Muscle of leg (tissue), 16 donors: Measurements from ENCODE around the gene KCNK4. TPM values are rescaled to one million over a fixed set of nuclear protein-coding genes. Genes with fewer than 3 reads are reported as not detected.
"Not testable (repeated sequence)": the region's sequence is repeated elsewhere in the genome, so short reads cannot be mapped to it uniquely, and the experiment has no call there.

Experiments
- DNase-seq: peaks from one replicate; pipeline ENCODE4 v3.0.0; 2013
- H3K27ac ChIP-seq: one replicate; pipeline ENCODE4 v1.5.1; 2013; ENCODE audit warnings: mild to moderate bottlenecking, low read length, control low read depth
- H3K27me3 ChIP-seq: one replicate; pipeline ENCODE4 v1.6.1; 2013; ENCODE audit warnings: low read length; ENCODE audit not compliant: control insufficient read depth, insufficient read depth
- H3K36me3 ChIP-seq: one replicate; pipeline ENCODE4 v1.6.1; 2013; ENCODE audit warnings: low read length; ENCODE audit not compliant: control insufficient read depth, insufficient read depth
- H3K4me1 ChIP-seq: one replicate; pipeline ENCODE4 v1.6.1; 2013; ENCODE audit warnings: low read length; ENCODE audit not compliant: control insufficient read depth, insufficient read depth
- H3K4me3 ChIP-seq: one replicate; pipeline ENCODE4 v1.5.1; 2013; ENCODE audit warnings: low read length, control low read depth
- H3K9me3 ChIP-seq: replicated peaks from 2 replicates; pipeline ENCODE4 v1.6.1; 2013; ENCODE audit warnings: low read depth, low read length; ENCODE audit not compliant: control insufficient read depth
- WGBS: methylation state at CpG from one replicate; pipeline ENCODE4 v1.1.5; 2013; ENCODE audit warnings: missing lambda C conversion rate; ENCODE audit not compliant: insufficient coverage; 5-methylcytosine and 5-hydroxymethylcytosine counted together
- long read RNA-seq, 11 donors: transcript quantifications; one replicate each; lab custom pipeline, GENCODE V29; 2026
- polyA plus RNA-seq, 8 donors: library from polyadenylated mRNA; unstranded; fragments of 120-200 nt; gene quantifications; one replicate each; pipeline versions ENCODE4 v1.2.1 to v1.2.3, GENCODE V29; 2013; ENCODE audit warnings: inconsistent platforms in 1 of 8, low replicate concordance in 1 of 8; ENCODE audit not compliant: insufficient read length in 8 of 8, insufficient read depth in 1 of 8
- total RNA-seq: library from RNA; stranded (reverse); fragments of 120-200 nt; gene quantifications from one replicate; pipeline ENCODE4 v1.2.4, GENCODE V29; 2013

The KCNK4 gene
- total RNA-seq (0.13 TPM), polyA plus RNA-seq (under 1 TPM in 1 of 8 donors, not detected in 7; 0.08 TPM)
- long read RNA-seq, donor 1, result 0 reads
- long read RNA-seq, donor 2, result 0 reads
- long read RNA-seq, donor 3, result 0 reads
- long read RNA-seq, donor 4, result 0 reads
- long read RNA-seq, donor 5, result 0 reads
- long read RNA-seq, donor 6, result 0 reads
- long read RNA-seq, donor 7, result 0 reads
- long read RNA-seq, donor 8, result 0 reads
- long read RNA-seq, donor 9, result 0 reads
- long read RNA-seq, donor 10, result 0 reads
- long read RNA-seq, donor 11, result 0 reads

DNA sequence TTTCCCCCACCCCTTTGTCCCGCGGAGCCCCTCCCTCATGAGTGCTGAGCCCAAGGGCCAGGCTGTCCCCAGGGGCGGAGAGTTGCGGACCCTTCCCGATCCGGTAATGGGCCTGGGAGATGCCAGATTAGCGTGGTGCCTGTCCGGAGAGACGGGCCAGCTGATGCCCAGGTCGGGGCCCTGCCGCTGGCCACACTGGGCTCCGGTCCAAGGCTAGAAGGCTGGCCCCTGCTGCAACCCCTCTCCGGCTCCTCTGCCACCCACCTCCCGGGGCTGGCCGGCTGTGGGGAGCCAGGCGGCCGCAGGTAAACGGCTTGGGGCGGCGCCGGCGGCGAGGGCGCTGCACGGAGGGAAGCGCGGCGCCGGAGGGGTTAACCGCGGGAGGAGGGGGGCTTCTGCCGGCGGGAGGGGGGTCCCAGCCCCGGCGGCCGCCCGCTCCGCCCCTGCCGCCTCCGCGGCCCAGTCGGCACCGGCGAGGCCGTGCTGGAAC lies at the start of gene KCNK4:
KCNK4 (plus strand) TSS at position 41 of the 490 bp plus-strand sequence. CDS start 1,717 bp downstream, outside the sequence.
- peaks cover 18% of the 10 kb centered on the region for H3K4me1 ChIP-seq
- peaks cover 7% of the 10 kb centered on the region for H3K36me3 ChIP-seq
- H3K9me3 ChIP-seq, result no peaks in the 10 kb centered on the region
- DNase-seq, result no peak
- no peak within 1 kb of the TSS for H3K27ac ChIP-seq
- 1% methylated on average over 44 of the region's 45 CpGs for WGBS
- H3K4me3 ChIP-seq, result no peak within 1 kb of the TSS
- H3K27me3 ChIP-seq, result peaks cover 67% of the 10 kb centered on the region

DNA sequence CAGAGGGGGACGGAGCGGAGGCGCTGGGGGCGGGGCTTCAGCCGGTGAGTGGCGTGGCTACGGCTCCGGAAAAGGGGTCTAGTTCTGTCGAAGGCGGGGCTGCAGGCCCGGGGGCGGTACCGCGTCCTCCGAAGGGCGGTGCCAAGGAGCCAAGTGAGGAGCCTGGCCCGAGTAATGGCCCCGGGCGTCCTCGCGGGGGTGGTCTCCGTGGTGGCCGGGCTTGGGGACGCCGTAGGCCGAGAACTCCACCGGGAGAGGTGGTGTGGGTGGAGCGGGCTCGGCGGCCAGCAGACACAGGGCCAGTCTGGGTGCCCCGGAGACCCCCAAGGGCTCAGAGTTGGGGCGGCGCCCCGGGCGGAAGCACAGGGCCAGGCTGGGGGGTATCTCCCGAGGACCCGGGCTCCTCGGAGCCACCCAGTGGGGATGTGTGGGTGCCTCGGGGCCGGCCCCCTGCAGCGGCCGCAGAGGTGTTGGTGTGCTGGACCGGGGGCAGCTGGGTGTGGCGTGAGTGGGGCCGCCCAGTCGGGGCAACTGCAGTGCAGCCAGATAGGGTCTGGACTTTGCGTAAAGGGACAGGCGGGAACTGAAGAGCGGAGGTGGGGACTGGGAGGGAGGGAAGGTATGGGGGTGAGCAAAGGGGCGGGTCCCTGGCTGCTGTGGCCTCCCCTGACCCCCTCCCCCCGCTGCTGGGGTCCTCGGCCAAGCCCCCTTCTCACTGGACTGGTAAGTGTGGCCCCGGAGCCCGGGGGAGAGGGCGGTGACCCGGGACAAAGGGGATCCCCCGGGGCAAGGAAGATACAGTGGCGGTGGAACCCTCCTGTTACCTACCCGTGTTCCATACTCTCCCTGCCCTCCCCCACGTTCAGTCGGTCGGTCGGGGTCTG lies 49.4 kb upstream of the KCNK4 start:
- Histone ChIP-seq H3K9me3 (no peaks in the 10 kb centered on the region), H3K27ac (peak overlapping the region; percentile 100), H3K36me3 (peaks cover 47% of the 10 kb centered on the region), H3K4me1 (peaks cover 65% of the 10 kb centered on the region), H3K27me3 (no peaks in the 10 kb centered on the region), H3K4me3 (peak overlapping the region; percentile 86)
- peak; percentile 80 for DNase-seq
- under 1% methylated on average over 53 of the region's 63 CpGs for WGBS

DNA sequence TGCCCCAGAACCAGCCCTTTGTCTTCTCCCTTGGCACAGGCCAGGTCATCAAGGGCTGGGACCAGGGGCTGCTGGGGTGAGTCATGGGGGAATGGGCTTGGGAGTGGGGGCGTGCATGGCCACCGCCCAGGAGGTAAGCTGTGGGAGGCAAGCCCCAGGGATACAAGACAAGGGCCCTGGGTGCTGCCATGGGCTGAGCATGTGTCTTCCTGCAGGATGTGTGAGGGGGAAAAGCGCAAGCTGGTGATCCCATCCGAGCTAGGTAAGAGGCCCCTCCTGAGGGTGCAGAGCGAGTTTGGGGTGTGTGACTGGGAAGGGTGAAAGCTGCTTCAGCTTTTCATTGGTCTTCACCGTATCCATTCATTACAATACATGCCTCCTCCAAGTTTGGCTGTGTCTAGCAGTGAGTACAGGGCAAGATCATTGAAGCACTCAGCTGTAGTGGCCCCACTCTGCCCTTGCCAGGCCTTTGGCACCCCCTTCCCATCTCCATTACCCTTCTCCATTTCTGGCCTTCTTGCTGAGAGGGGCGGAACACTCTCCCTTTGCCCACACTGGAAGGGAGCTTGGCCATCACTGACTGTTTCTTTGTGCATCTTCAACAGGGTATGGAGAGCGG lies 47.8 kb upstream of the KCNK4 start:
- WGBS, result 89% methylated on average over 4 of the region's 8 CpGs
- DNase-seq, result no peak
- Histone ChIP-seq H3K27ac (no peak overlapping the region), H3K4me3 (no peak overlapping the region), H3K27me3 (no peaks in the 10 kb centered on the region), H3K4me1 (peaks cover 70% of the 10 kb centered on the region), H3K36me3 (peaks cover 35% of the 10 kb centered on the region), H3K9me3 (no peaks in the 10 kb centered on the region)

DNA sequence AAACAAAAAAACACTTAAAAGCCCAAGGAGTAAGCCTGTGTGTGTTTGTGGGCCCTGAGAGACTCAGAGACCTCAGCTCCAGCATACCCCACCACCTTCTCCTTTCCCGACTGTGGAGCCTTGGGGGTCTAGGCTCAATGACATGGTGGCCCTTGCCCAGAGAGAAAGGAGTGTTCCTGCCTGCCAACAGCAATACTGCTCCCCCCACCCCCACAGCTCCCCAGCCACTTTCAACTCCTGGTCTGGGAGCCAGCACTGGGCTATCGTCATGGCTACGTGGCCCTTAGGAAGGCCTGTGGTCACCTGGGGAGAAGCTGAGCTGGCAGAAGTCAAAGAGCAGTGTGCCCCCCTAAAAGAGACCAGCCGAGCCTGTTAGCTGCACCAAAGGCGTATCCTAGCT lies 47.0 kb upstream of the KCNK4 start:
- H3K36me3 ChIP-seq, result peaks cover 28% of the 10 kb centered on the region
- no peak for DNase-seq
- no peaks in the 10 kb centered on the region for H3K9me3 ChIP-seq
- H3K27me3 ChIP-seq, result no peaks in the 10 kb centered on the region
- 58% methylated on average over 2 of the region's 5 CpGs for WGBS
- H3K4me1 ChIP-seq, result peaks cover 67% of the 10 kb centered on the region
- no peak overlapping the region for H3K4me3 ChIP-seq
- no peak overlapping the region for H3K27ac ChIP-seq

DNA sequence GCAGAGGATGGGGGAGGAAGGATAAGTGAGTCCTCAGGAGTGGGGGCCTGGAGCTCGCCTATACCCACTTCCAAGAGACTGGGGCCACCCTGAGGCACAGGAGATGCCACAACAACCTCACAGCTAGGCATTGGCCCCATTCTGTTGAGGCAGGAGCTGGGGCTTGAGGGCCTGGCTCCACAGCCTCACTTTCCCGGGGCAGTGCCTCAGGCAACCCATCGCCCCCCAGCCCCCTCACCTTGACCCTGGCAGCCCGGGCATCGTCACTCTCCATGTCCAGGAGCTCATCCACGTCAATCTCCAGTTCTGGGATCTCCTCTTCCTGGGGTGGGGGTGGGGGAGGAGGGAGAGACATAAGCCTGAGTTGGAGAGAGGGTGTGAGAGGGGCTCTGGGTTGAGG lies 46.1 kb upstream of the KCNK4 start:
- no peaks in the 10 kb centered on the region for H3K27me3 ChIP-seq
- H3K36me3 ChIP-seq, result peaks cover 24% of the 10 kb centered on the region
- H3K9me3 ChIP-seq, result no peaks in the 10 kb centered on the region
- H3K4me1 ChIP-seq, result peaks cover 67% of the 10 kb centered on the region
- H3K27ac ChIP-seq, result peak overlapping the region; percentile 94
- H3K4me3 ChIP-seq, result peak overlapping the region; percentile 78
- no peak for DNase-seq
- 43% methylated on average over 1 of the region's 6 CpGs for WGBS

DNA sequence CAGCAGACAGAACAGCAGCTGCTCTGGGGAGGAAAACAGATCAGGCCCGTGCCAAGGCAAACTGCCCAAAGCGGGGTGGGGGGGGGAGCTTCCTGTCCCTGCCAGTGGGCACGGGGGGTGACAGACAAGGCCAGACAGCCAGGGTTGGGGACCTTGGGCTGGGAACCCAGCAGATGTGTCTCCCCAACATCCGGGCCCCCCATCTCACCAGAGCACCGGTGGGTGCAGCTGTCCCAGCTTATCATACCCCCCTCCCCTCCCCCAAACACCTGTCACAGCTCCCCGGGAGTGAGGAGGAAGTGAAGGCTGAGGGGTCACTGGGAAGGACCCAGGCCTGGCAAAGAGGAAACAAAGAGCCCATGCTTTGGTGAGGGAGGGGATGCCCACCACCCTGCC lies 45.7 kb upstream of the KCNK4 start:
- peak overlapping the region; percentile 78 for H3K4me3 ChIP-seq
- H3K27ac ChIP-seq, result peak overlapping the region; percentile 94
- H3K27me3 ChIP-seq, result no peaks in the 10 kb centered on the region
- no CpG with 5 or more reads among the region's 6 CpGs for WGBS
- H3K36me3 ChIP-seq, result peaks cover 24% of the 10 kb centered on the region
- H3K9me3 ChIP-seq, result no peaks in the 10 kb centered on the region
- peak; percentile 87 for DNase-seq
- H3K4me1 ChIP-seq, result peaks cover 67% of the 10 kb centered on the region

DNA sequence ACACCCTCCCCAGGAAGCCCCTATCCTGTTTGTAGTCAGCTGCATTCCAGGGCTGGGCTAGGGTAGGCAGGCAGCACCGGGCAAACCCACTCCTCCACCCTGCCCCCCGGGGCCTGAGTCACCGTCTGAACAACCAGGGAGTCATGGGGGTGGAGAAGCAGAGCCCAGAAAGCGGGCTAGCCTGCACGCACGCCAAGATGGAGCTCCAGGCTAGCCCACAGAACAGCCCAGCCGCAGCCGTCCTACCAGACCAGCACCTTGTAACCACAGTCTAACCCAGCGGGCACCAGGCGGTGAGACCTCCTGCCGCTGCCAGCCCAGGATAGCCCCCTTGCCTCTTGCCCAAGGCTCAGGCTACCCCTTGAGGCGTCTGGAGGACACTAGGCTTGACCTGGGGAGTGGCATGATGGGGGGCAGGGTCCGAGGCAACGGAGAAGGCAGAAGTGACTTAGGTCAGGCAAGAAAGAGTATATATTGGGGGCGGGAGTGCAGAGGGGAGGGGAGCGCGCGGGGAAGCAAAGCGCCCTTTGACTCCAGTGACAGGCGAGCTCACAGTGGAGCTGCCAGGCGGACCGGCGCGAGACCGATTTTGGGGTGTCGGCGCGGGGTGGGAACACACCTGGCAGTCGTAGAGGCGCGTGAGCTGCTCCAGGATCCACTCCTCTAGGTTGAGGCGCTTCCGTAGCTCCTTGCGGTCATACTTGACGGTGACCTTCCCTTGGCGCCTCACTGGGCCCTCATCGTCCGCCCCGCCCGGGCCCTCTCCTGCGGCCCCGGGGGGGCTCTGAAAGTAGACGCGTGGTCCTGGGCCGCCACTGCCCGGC lies 45.1 kb upstream of the KCNK4 start:
- H3K27me3 ChIP-seq, result no peaks in the 10 kb centered on the region
- no peaks in the 10 kb centered on the region for H3K9me3 ChIP-seq
- DNase-seq, result no peak
- peak overlapping the region; percentile 78 for H3K4me3 ChIP-seq
- peaks cover 24% of the 10 kb centered on the region for H3K36me3 ChIP-seq
- H3K4me1 ChIP-seq, result peaks cover 70% of the 10 kb centered on the region
- under 1% methylated on average over 40 of the region's 46 CpGs for WGBS
- peak overlapping the region; percentile 94 for H3K27ac ChIP-seq

DNA sequence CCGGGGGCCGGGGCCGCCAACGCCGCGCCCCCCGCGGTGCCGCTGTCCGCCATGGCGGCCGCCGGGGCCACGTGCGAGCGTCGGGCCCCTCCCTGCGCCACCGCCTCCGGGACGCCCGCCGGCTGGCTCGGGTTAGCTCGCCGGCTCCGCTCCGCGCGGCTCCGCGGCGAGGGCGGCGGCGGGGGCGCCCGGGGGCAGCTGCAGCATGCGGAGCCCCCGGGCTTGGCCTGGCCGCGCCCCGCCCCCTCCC lies 44.6 kb upstream of the KCNK4 start:
- Histone ChIP-seq H3K4me1 (peaks cover 72% of the 10 kb centered on the region), H3K27ac (peak overlapping the region; percentile 94), H3K4me3 (peak overlapping the region; percentile 78), H3K36me3 (peaks cover 24% of the 10 kb centered on the region)
- DNase-seq, H3K27me3 ChIP-seq, H3K9me3 ChIP-seq: not testable (repeated sequence)
- WGBS, result 0% methylated on average over 43 of the region's 43 CpGs

DNA sequence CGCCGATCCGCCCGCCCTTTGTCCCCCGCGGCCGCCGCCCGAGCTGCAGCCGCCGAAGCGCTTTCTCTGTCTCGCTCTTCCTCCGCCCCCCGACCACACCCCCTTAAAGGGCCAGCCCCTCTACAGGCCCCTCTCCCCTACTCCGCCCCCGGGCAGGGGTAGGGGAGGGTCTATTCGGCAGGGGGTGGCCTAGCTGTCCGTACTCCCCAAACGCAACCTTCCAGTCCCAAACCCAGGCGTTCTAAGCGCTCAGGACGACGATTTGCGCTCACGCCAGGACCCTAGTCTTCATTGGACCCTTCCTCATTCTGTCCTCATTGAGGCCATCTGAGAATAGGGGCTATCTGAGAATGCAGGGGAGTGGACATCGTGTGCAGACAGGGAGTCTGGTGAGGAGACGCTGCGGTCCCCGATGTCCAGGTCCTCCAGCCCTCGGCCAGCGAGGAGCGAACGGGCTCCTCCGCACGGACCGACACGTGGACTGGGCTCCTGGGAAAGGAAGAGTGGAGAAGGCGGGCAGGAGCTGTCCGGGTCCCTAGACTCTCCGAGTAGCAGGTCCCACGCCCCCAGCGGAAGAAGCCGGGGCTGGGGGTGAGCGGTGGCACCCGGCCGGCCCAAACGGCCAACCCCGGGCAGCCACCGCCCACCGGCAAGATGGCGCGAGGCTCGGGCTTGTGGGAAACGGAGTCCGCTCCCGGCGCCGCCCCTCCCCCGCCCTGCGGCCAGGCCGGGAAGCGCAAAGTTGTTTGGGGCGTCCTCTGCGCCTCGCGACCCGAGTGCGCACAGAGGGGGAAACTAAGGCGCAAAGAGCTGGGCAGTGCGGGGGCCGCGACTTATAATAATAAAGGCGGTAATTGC lies 44.0 kb upstream of the KCNK4 start, which contains the start of gene PPP1R14B:
PPP1R14B (minus strand) TSS at position 73 of the 858 bp plus-strand sequence. CDS start 270 bp downstream, outside the sequence.
- peak; percentile 95 for DNase-seq

More for the DNA sequence above, 44.0 kb upstream of the KCNK4 start, which contains the start of gene PPP1R14B:
- H3K27ac ChIP-seq, result peak within 1 kb of the TSS; percentile 98
- H3K9me3 ChIP-seq, result no peaks in the 10 kb centered on the region
- peaks cover 75% of the 10 kb centered on the region for H3K4me1 ChIP-seq
- no peaks in the 10 kb centered on the region for H3K27me3 ChIP-seq
- peaks cover 24% of the 10 kb centered on the region for H3K36me3 ChIP-seq
- 2% methylated on average over 54 of the region's 74 CpGs for WGBS
- peak within 1 kb of the TSS; percentile 78 for H3K4me3 ChIP-seq
